ENCODE data around the gene CA10. TPM values are rescaled to one million over a fixed set of nuclear protein-coding genes. Genes with fewer than 3 reads are reported as not detected.
A peak's percentile ranks its signal among the peaks of the same experiment; 100 is the strongest.

CA10 gene
- polyA plus RNA-seq, 4 donors = 8.4 to 17.2 (median 10.2) TPM

GRCh38 chr17:51736356-51736755 is 422.2 kb downstream of the CA10 start:
- no peak for DNase-seq (ENCODE audit: low read depth in 4 of 4, low spot score in 2 of 4)

DNA sequence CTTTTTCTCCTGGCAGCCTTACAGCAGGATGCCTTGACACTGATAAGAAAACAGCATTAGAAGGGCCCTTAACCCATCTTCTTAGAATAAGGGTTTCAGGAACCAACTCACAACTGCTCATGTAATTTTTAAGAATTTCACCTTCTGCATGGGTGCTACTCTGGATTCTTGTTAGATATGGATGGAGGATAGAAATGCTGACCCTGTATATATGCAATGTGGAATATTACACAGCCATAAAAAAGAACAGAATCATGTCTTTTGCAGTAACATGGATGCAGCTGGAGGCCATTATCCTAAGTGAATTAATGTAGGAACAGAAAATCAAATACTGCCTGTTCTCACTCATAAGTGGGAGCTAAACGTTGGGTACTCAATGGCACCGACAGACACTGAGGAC is 423.5 kb downstream of the CA10 start:
- no peak for DNase-seq (ENCODE audit: low read depth in 4 of 4, low spot score in 2 of 4)

- no peak for DNase-seq (ENCODE audit: low read depth in 4 of 4, low spot score in 2 of 4)
Measured at GRCh38 chr17:51734462-51734861, 424.1 kb downstream of the CA10 start.

- DNase-seq (ENCODE audit: low read depth in 4 of 4, low spot score in 2 of 4) = no peak
Measured at GRCh38 chr17:51733166-51733565, 425.3 kb downstream of the CA10 start.

- no peak for DNase-seq (ENCODE audit: low read depth in 4 of 4, low spot score in 2 of 4)
Measured at GRCh38 chr17:51731941-51732722, 426.4 kb downstream of the CA10 start.

DNA sequence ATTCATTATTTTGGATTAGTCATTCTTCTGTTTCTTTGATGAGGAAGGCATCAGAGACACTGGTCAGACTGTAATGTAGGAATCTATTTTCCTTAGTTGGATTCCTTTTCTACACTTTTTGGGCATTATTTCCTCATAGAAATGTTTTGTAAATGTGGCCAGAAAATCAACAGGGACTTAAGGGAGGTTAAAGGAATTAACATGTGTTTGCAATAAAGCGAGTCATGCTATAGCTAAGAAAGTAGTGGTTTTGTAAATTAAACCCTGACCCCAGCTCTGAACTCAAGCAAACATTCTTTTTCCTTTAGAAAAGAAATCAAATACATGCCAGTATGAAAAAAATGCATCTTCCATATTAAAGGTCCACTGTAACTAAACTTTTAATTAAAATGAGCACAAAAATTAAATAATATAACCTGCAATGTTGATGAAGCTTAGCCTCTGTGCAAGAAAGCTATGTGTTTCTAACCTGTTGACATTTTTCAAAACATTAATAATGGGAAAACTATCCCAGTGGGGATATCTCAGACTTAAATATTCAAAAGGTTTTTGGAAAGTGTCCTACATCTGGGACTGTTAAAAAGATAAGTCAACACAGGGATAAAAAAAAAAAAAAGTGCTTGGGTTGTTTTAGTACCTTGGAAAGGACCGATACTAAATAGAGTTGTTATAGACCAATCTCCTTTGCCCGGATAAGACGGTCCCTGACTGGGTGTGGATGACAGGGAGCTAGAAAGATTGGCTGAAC is 428.0 kb downstream of the CA10 start:
- no peak for DNase-seq (ENCODE audit: low read depth in 4 of 4, low spot score in 2 of 4)

DNA sequence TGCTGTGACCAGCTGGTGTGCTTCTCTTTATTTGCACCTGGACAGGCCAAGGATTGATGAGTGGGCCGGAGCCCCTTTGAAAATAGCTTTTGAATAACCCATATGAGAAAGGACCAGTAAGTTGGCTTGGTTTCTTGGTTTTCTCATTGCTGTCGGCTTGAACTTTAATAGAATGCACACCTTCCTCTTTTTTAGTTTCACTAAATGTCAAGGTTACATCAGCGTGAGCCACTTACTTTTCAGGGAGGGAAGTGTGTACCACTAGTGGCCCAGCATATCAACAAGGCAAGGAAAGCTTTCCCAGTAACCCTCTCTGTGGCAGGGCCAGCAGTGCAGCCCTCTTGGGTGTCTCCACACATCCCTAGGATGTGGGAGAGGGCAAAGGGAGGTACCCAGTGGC is 433.3 kb downstream of the CA10 start:
- no peak for DNase-seq (ENCODE audit: low read depth in 4 of 4, low spot score in 2 of 4)

DNA sequence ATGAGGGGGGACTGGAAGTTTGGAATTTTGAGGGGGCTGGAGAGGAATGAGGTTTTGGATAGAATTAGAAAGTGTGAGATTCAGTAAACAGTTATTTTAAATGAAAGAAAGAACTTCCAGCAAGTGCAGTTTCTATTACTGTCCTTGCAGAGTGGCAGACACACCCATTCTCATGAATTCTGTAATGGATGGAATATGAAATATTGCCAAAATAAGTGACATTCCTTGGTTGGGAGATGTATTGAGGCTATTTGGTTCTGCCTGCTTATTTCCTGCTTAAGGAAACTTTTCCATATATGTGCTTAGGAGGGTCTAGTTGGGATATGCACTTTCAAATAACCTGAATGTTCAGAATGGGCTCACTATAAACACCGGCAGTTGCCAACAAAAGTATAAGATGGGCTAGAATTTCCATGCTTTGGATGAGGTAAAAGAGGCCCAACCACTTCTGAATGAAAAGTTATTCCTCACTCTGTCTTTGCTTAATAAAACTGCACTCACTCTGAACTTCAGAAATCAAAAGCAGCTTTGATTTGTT is 434.4 kb downstream of the CA10 start:
- no peak for DNase-seq (ENCODE audit: low read depth in 4 of 4, low spot score in 2 of 4)

DNA sequence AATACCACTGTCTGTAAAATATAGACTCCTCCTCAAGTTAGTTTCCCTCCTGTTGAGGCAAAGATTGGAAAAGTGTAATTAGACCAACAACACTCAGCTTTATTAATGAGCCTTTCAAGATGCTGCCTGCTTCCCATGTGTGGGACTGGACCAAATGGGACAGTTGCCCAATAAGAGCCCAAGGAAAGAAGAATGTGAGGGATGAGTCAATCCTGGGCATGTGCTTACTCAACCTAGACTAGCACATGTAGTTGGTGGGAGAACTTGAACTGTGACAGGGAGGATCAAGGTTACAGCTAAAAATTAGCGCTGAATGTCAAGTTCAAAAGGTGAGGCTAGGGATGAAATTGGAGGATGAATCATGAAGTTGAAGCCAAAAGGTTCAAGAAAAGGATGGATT is 435.5 kb downstream of the CA10 start:
- DNase-seq (ENCODE audit: low read depth in 4 of 4, low spot score in 2 of 4) = no peak

DNA sequence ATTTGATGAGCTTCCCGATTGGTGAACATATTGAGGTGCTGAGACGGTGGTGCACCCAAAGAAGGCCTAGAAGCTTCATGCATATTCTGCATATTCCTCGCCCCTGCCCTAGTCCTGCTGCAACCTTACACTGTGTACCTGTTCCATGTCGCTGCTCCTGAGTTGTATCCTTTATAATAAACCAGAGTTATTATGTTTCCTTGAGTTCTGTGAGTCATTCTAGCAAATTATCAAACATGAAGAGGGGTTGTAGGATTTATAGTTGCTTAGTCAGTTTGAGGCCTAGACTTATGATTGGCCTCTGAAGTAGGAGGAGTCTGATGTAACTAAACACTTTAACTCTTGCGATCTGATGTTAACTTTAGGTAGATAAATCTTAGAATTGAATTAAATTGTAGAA is 436.8 kb downstream of the CA10 start:
- no peak for DNase-seq (ENCODE audit: low read depth in 4 of 4, low spot score in 2 of 4)

GRCh38 chr17:51720439-51720838 is 438.1 kb downstream of the CA10 start:
- DNase-seq (ENCODE audit: low read depth in 4 of 4, low spot score in 2 of 4) = no peak

- DNase-seq (ENCODE audit: low read depth in 4 of 4, low spot score in 2 of 4) = no peak
Measured at GRCh38 chr17:51718983-51719382, 439.5 kb downstream of the CA10 start.

DNA sequence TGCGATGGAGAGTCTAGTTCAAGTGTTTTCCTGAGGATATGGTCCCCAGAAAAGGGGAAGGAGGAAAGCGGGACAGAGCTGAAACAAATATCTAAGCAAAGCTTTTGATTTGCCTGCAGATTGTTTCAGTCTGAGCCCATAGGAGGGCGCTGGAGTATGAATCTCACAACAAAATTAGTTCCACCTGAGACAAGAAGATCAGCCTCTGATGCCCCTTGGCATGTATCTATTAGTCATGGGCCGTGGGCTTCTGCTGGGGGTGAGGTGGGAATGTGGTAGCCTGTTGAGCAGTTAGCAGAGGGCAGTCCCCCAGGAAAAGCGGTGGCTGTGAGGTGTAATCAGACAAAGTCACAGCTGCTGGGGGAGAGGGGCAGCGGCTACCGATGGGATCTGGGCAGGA is 446.9 kb downstream of the CA10 start:
- no peak for DNase-seq (ENCODE audit: low read depth in 4 of 4, low spot score in 2 of 4)

DNA sequence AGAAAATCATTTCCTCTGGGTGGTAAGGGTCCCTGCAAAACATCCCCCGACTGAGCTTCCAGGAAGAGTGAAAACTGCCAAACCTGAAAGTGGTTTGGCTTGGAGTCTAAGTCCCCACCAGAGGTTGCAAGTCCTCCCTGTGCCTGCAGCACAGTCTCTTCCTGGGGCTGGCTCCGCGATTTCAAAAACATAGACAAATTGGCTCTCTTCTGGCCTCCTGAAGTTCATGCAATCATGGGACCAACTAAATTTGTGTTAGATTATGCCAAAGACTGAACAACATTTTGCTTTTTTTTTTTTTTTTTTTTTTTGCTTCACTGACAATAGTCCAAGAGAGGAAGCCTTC is 447.9 kb downstream of the CA10 start:
- no peak for DNase-seq (ENCODE audit: low read depth in 4 of 4, low spot score in 2 of 4)

- DNase-seq (ENCODE audit: low read depth in 4 of 4, low spot score in 2 of 4) = no peak
Measured at GRCh38 chr17:51709694-51710633, 448.6 kb downstream of the CA10 start.

GRCh38 chr17:51707216-51707615 is 451.3 kb downstream of the CA10 start:
- DNase-seq (ENCODE audit: low read depth in 4 of 4, low spot score in 2 of 4) = no peak

DNA sequence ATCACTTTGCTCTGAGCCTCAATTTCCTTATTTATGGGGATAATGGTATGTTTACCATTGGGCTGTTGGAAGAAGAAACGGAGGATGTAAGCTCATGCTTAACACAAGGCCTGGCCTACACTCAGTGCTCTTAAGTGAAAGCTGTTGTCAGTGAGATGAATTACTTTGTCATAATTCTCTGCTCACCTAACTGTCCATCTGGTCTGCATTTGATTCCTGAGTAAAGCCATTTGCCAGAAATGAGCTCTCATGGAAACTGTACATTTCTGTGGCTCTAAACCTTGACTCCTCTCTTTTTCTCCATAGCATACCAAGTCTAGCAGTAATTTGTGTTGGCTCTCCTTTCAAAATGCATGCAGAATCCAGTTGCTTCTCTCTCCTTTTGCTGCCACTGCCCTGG is 452.4 kb downstream of the CA10 start:
- no peak for DNase-seq (ENCODE audit: low read depth in 4 of 4, low spot score in 2 of 4)

DNA sequence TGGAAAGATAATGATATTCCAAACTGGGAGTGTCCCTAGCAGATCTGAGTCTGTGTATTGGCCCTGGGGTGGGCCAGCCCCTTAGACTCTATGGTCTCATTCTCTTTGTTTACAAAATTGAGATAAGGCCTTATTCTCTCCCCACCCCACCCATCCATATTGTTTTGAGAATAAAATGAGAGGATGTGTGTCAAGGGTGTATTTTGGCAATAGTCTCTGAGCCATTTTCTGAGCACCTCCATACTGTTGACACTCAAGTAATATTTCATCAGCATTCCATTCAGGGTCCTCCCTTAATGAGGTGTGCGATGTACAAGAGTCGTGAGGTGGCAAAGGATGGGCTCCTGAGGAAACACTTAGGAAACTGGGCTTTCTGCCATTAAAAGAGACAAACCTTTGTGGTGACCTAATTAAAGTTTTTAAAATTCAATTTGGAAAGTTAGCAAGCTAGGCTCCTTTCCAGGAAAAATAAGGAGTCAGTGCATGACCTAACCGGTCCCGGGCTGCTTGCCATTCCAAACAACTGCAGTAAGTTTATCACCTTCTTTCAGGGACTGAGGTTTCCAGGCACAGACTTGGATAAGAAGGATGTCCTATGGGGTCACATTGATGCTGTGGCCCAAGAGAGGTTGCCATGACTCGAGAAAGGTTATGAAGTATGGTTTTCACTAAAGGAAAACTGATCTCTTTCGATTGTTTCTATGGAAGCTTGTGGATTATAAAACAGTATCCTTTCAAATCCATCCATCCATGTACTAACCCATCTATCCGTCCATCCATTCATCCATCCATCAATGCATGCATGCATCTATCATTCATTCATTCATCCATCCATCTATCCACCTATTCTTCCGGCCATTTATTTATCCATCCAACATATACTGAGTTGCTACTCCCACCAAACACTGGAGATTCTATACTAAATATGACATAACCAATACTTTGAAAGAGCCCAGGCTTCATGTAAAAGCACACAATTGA is 454.9 kb downstream of the CA10 start:
- DNase-seq (ENCODE audit: low read depth in 4 of 4, low spot score in 2 of 4) = peak in 3 of 4 donors; percentile 11 to 34 (median 16)

DNA sequence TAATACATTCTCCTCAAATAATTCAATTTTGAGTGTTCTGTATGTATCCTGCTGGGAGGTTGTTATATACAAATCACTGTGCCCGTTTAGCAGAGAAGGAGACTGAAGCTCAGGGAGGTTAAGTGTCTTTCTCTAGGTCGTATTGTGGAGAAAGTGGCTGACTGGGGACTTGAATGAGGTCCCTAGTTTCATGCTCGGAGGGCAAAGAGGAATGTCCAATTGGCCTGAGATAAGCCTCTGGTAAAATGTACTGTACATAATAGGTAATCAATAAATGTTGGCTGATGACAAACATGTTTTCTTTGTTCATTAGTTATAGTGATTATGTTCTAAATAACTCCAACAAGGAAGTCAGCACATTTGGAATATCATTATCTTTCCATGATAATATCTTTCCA is 455.6 kb downstream of the CA10 start:
- DNase-seq (ENCODE audit: low read depth in 4 of 4, low spot score in 2 of 4) = no peak

- DNase-seq (ENCODE audit: low read depth in 4 of 4, low spot score in 2 of 4) = no peak
Measured at GRCh38 chr17:51701501-51701900, 457.0 kb downstream of the CA10 start.

All from left renal cortex interstitium (tissue), 4 donors.